Heart left ventricle (tissue), 13 donors: ENCODE data around the gene AEBP1.

Source experiments
- CTCF ChIP-seq, 12 donors: fragments of 200-600 bp; sonication (generic) in 4 of 12; IDR thresholded peaks; one replicate each; pipeline versions ENCODE4 v1.5.0 to v1.8.0; 2018 to 2022; ENCODE audit warnings: antibody characterized with exemption in 12 of 12, mild to moderate bottlenecking in 5 of 12
- POLR2A ChIP-seq, 2 donors: fragments of 450-650 bp; IDR thresholded peaks; one replicate each; pipeline ENCODE4 v1.6.1; 2017; ENCODE audit warnings: antibody characterized with exemption in 2 of 2, mild to moderate bottlenecking in 2 of 2, moderate library complexity in 2 of 2
- donor health status: ischemic (EF 13 %, LVEDD 7.1; RV severe dilation, severe dysfunction).
- donor health status: DM: no; HTN: yes; CAD: no.
- donor health status: DM: no; HTN: no; CAD: no.
- donor health status: ischemic (EF 25% LVEDD 6.9; RV normal size, moderate dysfunction).
- donor health status: ischemic (EF 25% LVEDD 5.7; RV mildly dilated, moderate dysfunction).
- donor health status: ischemic (EF 35%, LVEDD 5.7; RV mildly dilated, moderate dysfunction).
- donor health status: nonischemic (EF 11% LVEDD 7.7; RV severe dilation, severe dysfunction).
- donor health status: DM: yes; HTN: yes; CAD: no.
- donor health status: PGD.
- donor health status: ischemic (EF 29% LVEDD 5.4; RV normal size, mild dysfunction).
- donor health status: nonischemic (EF 23%, LVEDD 6.1; RV moderate dilation, normal function).

GRCh38 chr7:44093102-44093641 is 11.0 kb upstream of the AEBP1 start:
- TF ChIP-seq CTCF (IDR thresholded peaks at IDR 0.05) (no peak), POLR2A (IDR thresholded peaks at IDR 0.05) (no peak)
